ENCODE data around the gene EPHB1. TPM values are rescaled to one million over a fixed set of nuclear protein-coding genes. Genes with fewer than 3 reads are reported as not detected.

EPHB1 gene
- total RNA-seq, 4 donors from 2014 or later, result 0.74 to 2.2 (median 1.1) TPM

- no peak for ATAC-seq (ENCODE audit: low FRiP score)
- TF ChIP-seq, protein P1, sequence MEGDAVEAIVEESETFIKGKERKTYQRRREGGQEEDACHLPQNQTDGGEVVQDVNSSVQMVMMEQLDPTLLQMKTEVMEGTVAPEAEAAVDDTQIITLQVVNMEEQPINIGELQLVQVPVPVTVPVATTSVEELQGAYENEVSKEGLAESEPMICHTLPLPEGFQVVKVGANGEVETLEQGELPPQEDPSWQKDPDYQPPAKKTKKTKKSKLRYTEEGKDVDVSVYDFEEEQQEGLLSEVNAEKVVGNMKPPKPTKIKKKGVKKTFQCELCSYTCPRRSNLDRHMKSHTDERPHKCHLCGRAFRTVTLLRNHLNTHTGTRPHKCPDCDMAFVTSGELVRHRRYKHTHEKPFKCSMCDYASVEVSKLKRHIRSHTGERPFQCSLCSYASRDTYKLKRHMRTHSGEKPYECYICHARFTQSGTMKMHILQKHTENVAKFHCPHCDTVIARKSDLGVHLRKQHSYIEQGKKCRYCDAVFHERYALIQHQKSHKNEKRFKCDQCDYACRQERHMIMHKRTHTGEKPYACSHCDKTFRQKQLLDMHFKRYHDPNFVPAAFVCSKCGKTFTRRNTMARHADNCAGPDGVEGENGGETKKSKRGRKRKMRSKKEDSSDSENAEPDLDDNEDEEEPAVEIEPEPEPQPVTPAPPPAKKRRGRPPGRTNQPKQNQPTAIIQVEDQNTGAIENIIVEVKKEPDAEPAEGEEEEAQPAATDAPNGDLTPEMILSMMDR (IDR thresholded peaks at IDR 0.05), result no peak
- no peak for DNase-seq (ENCODE audit: low spot score)
These were observed 100.1 kb downstream of the EPHB1 start for GRCh38 chr3:134895181-134895580.

GRCh38 chr3:134896141-134896540 lies 101.1 kb downstream of the EPHB1 start:
- ATAC-seq (ENCODE audit: low FRiP score), result no peak
- no peak for DNase-seq (ENCODE audit: low spot score)
- TF ChIP-seq, protein P1 (IDR thresholded peaks at IDR 0.05), result no peak

GRCh38 chr3:134896696-134897095 lies 101.6 kb downstream of the EPHB1 start:
- TF ChIP-seq, protein P1 (IDR thresholded peaks at IDR 0.05), result no peak

DNA sequence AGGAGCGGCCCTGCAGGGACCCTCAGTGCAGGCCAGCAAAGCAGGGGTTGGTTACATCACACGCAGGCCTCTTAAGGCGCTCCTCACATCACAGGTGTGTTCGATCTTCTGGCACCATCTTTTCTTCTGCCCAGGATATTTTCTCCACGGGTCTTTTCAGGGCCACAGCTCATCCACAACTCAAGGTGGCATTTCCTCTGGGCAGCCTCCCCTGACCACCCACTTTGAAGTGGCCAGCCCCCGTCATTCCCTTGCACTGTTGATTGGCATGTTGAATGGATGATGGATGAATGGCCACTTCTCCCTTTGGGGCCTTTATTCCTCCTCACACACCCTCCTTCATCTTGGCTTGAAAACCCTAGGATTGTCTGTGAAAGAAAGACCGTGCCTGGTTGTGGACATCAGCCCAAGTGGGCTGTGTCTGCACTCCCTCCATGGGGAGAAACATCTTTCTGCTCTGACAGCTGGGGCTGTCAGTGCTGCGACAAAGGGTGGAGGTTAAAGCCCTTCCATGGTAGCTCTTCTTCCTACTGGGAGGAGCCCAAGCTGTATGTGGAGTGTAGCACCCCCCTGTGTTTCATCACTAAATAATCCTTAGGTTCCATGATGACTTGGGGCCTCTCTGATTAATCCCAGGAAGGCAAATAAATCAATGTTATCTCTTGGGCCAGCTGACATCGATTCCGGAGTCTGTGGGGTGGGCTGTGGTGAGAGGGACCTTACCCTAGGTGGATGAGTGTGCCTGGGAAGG lies 102.5 kb downstream of the EPHB1 start:
- no peak for ATAC-seq (ENCODE audit: low FRiP score)
- no peak for DNase-seq (ENCODE audit: low spot score)
- TF ChIP-seq, protein P1 (IDR thresholded peaks at IDR 0.05), result no peak

More at GRCh38 chr3:134896696-134897095, 101.6 kb downstream of the EPHB1 start:
- DNase-seq (ENCODE audit: low spot score), result no peak
- ATAC-seq (ENCODE audit: low FRiP score), result no peak

GRCh38 chr3:134898181-134898754 lies 103.2 kb downstream of the EPHB1 start:
- DNase-seq (ENCODE audit: low spot score), result no peak
- ATAC-seq (ENCODE audit: low FRiP score), result no peak
- TF ChIP-seq, protein P1 (IDR thresholded peaks at IDR 0.05), result no peak

GRCh38 chr3:134899786-134900185 lies 104.7 kb downstream of the EPHB1 start:
- ATAC-seq (ENCODE audit: low FRiP score) (no peak), DNase-seq (ENCODE audit: low spot score) (no peak)

More at GRCh38 chr3:134899786-134900185, 104.7 kb downstream of the EPHB1 start:
- TF ChIP-seq, protein P1 (IDR thresholded peaks at IDR 0.05), result no peak

Data from omental fat pad (tissue), 4 donors.